ENCODE measurements around the gene ABCF2.
A peak's percentile ranks its signal among the peaks of the same experiment; 100 is the strongest.

ABCF2 gene

DNA sequence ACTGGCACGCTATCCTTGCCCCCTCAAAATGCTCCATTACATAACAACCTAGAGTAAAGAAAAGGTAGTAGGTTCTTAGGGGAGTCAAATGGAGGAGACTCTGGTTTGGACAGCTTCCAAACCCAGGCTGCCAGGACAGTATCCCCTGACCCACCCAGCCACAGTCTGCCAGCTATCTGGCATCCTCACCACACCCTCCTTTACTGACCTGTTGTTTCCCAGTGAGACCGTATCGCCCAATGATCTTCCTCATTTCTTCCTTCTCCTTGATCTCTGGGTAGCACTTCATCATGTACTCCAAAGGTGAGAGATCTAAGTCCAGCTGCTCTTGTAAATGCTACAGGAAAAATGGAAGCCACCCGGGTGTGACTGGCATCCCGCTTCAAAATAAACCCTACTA is 11.6 kb downstream of the ABCF2 start:
- no peak for DNase-seq

DNA sequence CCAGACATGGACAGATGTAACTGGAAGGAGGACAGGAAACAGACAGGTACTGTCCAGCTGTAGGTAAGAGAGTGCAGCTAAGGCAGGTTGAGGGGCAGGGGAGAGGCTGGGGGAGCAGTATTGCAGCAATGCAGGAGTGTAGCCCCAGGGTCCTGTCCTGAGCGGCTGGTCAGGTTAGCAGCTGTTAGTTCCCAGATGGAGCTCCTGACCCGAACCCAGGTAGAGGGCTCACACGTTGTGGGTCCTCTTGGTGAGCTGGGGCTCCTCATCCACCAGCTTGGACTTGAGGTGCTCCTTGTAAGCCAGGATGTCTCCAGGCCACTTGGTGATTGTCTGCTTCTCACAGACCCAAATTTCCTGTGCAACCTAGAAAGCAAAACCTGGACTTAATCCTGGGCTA is 13.2 kb downstream of the ABCF2 start:
- DNase-seq: no peak

DNA sequence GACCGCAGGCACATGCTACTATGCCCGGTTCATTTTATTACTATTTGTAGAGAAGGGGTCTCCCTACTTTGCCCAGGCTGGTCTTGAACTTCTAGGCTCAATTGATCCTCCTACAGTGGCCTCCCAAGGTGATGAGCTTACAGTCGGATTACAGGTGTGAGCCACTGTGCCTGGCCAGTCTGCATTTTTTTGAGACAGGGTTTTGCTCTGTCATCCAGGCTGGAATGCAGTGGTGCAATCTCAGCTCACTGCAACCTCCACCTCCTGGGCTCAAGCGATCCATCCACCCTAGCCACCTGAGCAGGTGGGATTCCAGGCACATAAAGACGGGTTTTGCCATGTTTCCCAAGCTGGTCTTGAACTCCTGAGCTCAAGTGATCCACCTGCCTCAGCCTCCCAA is 14.4 kb downstream of the ABCF2 start:
- no peak for DNase-seq

DNA sequence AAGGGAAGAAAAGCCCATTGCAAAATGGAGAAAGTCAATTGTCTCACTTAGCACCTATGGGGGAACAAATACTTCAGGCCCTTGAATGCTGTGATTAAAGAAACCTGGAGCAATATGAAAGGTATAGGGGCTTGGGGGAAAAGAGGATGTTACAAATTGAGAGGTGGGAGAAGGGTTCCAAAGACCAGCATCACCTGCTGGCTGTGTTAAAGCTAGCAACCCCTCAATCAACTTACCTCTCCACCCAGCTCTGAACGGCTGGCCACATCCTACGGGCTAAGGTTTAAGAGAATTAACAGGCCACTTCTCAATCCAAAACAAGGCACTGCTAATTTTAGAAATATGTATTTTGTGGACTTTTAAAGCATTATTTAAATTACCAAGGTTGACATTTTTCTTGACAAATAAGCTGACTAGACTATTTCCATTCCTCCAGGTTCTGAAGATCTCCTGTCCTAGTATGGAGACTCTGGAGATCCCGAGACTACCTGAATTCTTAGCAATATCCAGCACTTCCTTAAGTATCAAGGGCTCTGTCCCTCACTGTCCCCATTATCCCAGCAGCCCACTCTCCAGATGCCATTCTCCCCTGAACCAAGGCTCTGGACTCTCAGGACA is 15.7 kb downstream of the ABCF2 start:
- no peak for DNase-seq

DNA sequence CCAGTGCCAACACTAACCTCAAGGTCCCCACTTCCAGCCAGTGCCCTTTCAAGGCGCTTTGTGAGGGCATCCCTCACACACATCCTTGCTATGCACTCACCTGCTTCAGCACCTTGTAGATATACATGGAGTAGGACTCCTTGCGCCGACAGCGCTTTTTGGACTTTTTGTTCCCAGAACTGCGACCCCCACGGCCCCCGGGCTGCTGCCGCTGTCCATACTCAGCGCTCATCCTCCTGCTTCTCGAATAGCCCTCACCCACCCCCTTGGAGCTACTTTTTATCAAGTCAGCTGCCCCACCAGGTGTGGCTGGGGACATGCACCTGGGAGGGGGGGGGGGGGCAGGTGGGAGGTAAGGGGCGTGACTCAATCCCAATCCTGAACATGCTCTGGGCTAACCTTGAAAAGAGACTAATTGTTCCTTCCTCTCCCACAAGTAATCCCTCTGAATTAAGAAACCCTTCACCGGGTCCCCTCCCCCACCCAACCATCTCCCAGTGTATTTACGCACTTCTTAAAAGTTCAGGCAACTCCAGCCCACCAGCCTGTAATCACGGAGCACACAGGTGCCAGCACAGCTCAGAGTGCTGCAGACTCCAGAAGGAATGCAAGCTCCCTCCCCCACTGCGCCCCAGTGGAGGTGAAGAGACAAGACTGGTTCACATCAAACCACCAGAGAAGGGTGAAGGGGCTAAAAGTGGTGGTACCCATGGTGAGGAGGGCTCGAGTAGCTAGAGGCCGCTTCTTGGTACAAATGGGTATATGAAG is 16.7 kb downstream of the ABCF2 start, which contains the start of gene H2BK1:
H2BK1 (minus strand) TSS at position 402 of the 768 bp plus-strand sequence; CDS start at position 232, 170 bp downstream.
- DNase-seq: no peak

- no peak for DNase-seq
These were observed 17.4 kb downstream of the ABCF2 start for GRCh38 chr7:151209588-151209987.

GRCh38 chr7:151208253-151208862 is 18.6 kb downstream of the ABCF2 start:
- no peak for DNase-seq

DNA sequence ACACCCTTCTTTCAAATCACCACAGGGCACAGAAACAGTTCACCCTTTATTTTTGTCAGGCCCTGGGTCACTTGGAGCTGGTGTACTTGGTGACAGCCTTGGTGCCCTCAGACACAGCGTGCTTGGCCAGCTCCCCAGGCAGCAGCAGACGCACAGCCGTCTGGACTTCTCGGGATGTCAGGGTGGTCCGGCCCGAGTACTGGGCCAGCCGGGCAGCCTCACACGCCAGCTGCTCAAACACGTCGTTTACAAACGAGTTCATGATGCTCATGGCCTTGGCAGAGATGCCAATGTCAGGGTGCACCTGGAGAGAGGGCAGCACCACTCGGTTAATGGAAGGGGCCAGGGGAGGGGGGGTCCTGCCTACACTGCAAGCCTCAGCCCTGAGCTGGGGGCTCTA is 19.2 kb downstream of the ABCF2 start:
- DNase-seq: no peak

DNA sequence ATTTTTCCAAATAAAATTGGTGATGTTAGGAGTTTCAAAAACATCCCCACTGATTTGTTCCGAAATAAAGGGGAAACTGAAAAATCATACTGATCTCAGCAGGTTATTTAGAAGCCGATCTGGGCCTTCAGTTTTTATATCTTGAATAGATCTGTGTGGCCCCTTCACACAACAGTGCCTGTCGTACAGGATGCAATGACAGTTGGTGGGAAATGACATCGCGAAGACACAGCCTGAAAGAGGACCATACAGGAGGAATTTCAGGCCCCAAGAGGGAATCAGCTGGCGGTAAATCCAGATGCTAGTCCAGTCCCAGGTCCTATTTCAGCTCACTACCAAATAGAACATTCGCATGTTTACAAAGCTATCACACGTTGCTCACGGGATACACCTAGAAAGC is 19.7 kb downstream of the ABCF2 start:
- no peak for DNase-seq

DNA sequence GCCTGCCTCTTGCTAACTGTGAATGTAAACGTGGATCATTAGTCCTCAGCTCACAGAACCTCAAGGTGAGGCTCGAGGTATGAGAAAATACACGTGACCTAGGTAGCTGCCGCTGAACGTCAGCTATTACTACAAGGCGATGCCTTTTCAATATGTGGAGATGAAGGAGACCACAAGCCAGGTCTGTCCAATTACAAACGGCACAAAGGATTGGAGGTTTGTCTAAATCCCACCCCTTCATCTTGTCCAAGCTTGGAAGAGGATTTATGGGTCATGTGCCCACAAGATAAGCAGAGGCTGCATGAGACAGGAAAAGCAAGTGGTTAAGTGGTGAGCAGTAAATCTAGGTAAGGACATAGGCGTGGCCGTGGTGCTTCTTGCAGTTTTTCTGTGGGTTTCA is 20.1 kb downstream of the ABCF2 start:
- no peak for DNase-seq

DNA sequence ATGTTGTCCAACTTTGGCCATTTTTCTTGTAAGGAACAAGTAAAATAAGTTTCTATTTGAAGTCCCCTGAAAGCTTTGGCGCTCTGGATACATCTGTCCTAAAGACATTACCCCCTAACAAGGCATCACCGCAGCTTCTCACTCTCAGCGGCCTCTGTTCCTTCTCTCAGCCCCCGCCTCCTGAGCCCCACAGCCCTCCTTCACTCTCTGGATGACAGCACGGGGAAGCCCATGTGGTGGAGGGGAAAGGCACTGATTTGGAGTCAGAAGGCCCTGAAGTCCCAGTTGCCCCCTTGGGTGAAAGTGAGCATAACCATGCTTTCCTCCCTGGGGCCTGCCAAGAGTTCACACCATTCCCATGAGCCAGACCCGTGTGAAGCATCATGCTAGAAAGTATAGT is 21.3 kb downstream of the ABCF2 start:
- no peak for DNase-seq

DNA sequence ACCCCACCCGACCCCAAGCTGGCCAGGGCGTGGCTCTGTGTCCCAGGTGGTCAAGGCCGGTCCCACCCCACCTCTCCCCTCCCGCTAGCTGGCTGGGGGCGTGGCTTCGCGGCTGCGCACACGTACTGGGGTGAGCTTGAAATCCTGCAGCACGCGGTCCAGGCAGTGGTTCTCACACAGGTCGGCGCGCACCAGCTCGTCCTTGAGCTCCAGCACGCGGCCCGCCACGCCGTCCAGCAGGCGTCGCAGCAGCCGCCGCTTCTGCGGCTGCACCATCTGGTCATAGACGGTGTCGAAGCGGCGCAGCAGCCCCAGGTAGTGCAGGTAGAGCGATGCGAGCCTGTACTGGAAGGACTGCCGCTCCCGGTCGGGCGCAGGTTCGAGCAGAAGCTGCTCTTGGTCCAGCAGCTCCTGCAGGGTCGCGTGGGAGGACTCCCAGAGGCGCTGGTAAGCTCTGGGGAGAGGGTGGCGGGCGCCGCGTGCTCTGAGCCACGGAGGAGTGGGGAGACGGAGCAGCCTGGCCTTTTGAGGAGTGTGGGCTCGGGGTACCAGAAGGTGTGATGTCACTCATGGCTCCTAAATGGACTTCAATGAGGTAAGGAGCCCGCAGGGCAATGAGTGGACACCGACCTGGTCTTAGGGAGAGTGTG is 22.5 kb downstream of the ABCF2 start:
- no peak for DNase-seq

DNA sequence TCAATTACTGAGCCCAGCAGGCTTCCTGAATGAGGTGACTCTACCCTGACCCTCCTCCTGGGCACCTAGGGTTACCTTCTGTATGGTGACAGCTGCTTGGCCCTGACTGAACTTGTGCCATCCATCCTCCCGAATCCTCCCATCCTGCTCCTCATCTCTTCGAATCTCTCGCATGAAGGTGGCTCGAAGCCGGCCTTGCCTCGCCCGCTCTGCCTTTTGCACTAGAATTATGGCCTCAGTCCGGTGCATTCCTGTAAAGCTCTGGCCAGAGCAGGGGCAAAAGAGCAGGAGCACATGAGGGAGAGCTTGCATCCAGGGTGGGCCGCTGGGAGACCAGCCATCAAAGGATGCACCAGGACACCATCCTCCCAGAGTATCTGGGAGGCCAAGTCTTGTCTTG is 24.2 kb downstream of the ABCF2 start:
- DNase-seq: no peak

- DNase-seq: no peak
These were observed 25.3 kb downstream of the ABCF2 start for GRCh38 chr7:151201751-151202150.

- no peak for DNase-seq
These were observed 25.7 kb downstream of the ABCF2 start for GRCh38 chr7:151201344-151201743.

- DNase-seq: peak; percentile 34
These were observed 27.8 kb downstream of the ABCF2 start for GRCh38 chr7:151198945-151199848.

- no peak for DNase-seq
These were observed 29.1 kb downstream of the ABCF2 start for GRCh38 chr7:151197932-151198331.

DNA sequence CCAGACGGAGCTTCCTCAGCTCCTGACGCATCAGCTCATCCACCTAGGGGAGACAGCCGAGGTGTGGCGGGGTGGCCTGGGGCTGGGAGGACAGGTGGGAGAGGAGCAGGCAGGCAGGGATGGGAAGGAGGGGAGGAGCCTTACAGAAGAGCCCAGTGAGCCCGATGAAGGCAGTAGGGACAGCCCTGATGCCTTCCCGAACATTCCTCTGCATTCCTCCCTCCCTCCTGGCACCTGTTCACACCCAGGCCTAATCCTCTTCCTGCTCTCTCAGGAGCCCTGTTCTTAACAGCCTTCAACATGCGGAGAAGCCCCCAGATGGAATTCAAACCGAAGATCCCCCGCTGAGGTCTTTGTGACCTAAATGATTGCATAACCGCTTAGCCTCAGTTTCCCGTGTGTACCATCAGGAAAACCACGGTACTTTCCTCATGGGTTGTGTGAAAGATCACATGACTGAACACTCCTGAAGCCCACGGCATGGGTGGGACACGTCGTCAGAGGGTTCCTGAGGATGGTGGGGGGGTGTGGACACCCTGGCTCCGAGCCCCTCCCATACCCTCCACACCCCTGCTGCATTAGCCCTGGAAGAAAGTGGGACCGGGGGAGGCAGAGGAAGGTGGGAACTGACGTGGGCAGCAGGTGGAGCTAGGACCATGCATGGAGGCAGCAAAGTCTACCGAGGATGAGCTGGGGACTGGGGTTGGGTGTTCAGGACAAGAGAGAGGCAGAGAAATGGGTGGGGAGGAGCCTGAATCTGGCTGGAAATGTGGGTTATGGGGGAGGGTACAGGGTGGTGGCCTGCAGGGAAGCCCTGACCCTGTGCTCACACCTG is 31.2 kb downstream of the ABCF2 start:
- no peak for DNase-seq

DNA sequence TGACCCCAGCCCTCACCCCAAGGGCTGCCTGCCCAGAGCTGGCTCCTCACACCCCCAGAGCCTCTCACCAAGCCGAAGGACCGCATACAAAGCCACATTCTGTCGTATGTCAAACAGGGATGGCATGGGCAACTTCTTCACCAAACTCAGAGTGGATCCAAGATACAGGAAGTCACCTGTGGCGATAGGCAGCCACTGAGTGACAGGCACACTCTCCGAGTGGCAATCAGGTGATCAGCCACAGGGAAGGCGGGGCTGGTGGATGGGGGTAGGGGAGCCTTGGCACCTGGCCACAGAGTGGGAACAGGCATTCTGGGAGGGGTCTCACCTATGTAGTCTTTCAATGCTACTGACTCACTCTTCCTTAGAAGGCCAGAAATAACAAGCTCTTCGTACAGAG is 32.8 kb downstream of the ABCF2 start:
- DNase-seq: no peak

DNA sequence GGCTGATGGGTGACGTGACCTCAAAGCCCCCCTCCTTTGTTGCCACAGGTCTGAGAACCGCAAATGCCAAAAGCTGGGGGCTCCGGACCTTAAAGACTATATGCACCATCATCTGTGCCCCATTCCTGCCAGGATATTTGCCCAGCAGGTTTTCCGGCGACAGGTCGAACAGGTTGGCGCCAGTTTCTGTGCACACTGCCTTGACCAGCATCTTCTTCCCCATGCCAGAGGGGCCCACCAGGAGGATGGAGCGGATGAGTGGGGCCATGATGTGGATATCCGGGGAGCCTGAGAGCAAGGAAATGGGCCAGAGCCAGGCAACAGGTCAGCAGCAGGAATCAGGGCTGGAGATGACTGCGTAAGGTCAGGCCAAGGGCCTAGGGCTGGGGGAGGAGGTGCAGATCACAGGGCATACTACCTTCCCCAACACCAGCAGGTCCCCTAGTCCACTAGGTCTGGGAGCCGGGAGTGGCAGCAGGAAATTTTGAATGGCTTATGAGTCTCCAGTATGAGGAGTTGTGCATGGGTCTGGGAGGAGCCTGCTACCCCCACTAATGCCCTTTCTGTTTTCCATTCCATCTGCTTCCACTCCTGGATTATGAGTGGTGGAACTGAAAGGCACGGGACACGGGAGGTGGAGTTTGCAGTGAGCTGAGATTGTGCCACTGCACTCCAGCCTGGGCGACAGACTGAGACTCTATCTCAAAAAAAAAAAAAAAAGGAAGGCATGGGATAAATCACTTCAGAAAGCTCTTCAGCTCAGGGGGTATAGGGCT is 33.6 kb downstream of the ABCF2 start:
- DNase-seq: no peak

DNA sequence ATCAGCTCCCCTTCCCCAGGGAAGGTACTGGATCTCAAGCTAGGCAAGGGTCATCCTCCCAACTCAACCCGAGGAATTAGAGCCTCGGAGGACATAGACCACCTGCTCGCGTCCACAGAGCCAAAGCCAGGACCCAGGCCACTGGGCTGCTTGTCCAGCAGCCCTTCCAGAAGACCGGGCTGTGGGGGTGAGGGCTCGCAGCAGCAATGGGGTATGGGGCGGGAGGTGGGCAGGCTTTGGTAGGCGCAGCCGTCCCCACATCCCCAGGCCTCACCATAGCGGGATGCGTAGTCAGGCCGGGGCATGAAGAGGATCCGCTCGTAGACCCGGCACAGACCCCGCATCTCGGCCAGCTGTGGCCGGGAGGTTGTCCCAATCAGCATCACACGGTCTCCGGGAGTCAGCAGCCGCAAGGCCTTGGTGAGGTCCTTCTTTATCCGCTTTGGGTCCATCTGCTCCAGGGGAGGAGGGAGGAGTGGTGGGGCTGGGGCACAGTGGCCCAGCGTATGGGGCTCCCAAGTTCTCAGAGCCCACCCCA is 34.9 kb downstream of the ABCF2 start:
- DNase-seq: no peak

Measured in NCI-H2107 (cell line).